Activated naive CD8-positive, alpha-beta T cell treated with anti-CD3 and anti-CD28 coated beads, Interleukin-2, amount 10 ng/mL, durations not matched to agents 7 days and 5 days (primary cell): ENCODE data around the gene INAFM1. TPM values are rescaled to one million over a fixed set of nuclear protein-coding genes. Genes with fewer than 3 reads are reported as not detected.

Experiments
- ATAC-seq: fragments of 150-1000 bp; cut with Tn5 transposase; one replicate; pipeline ENCODE4 v1.10.0; 2021; ENCODE audit warnings: low read depth, moderate library complexity
- POLR2A ChIA-PET: fragments of 350-600 bp; sonication (Branson Sonifier 250); formaldehyde crosslinking; loops from one replicate; lab custom pipeline; 2021; ENCODE audit warnings: antibody characterized with exemption; lab: Charles Lee
- DNase-seq: peaks from one replicate; pipeline ENCODE4 v3.0.0; 2021
- H3K27ac Mint-ChIP-seq: one replicate; pipeline ENCODE4 v1.8.0; 2022; ENCODE audit warnings: mild to moderate bottlenecking, mixed read lengths
- H3K27me3 Mint-ChIP-seq: one replicate; pipeline ENCODE4 v1.8.0; 2022; ENCODE audit warnings: mild to moderate bottlenecking, moderate library complexity, mixed read lengths
- H3K36me3 Mint-ChIP-seq: one replicate; pipeline ENCODE4 v1.8.0; 2021; ENCODE audit warnings: mild to moderate bottlenecking, mixed read lengths
- H3K4me1 Mint-ChIP-seq: one replicate; pipeline ENCODE4 v1.8.0; 2021; ENCODE audit warnings: mixed read lengths
- H3K4me3 Mint-ChIP-seq: one replicate; pipeline ENCODE4 v1.8.0; 2022; ENCODE audit warnings: mild to moderate bottlenecking, moderate library complexity, mixed read lengths
- H3K9me3 Mint-ChIP-seq: one replicate; pipeline ENCODE4 v1.8.0; 2021; ENCODE audit warnings: mixed read lengths
- total RNA-seq, 2 experiments: library from RNA; stranded (reverse); gene quantifications; one replicate each; pipeline ENCODE4 v1.2.3, GENCODE V29; 2021

INAFM1 gene
- 10 to 100 TPM; 14.2 to 15.4 TPM for total RNA-seq

- ATAC-seq = peak; percentile 69
- peak; percentile 100 for DNase-seq
- Mint-ChIP-seq H3K27ac (peak within 1 kb of the TSS; percentile 98), H3K4me3 (peak within 1 kb of the TSS; percentile 98), H3K36me3 (peaks cover 20% of the 10 kb centered on the region), H3K27me3 (no peaks in the 10 kb centered on the region), H3K4me1 (peaks cover 13% of the 10 kb centered on the region), H3K9me3 (no peaks in the 10 kb centered on the region)
- POLR2A ChIA-PET = interaction anchor here (0.6 to 2.8 kb wide), 26 partner anchors 9 to 1090 kb away, joined by 3 to 63 read pairs (median 4); partner anchors contain the start of genes CALM3, CCDC9, DHX34 and KPTN
These were observed at the start of gene INAFM1 for GRCh38 chr19:47274071-47274890. INAFM1 (plus strand) TSS chr19:47274885; CDS start chr19:47274920, 35 bp downstream.

DNA sequence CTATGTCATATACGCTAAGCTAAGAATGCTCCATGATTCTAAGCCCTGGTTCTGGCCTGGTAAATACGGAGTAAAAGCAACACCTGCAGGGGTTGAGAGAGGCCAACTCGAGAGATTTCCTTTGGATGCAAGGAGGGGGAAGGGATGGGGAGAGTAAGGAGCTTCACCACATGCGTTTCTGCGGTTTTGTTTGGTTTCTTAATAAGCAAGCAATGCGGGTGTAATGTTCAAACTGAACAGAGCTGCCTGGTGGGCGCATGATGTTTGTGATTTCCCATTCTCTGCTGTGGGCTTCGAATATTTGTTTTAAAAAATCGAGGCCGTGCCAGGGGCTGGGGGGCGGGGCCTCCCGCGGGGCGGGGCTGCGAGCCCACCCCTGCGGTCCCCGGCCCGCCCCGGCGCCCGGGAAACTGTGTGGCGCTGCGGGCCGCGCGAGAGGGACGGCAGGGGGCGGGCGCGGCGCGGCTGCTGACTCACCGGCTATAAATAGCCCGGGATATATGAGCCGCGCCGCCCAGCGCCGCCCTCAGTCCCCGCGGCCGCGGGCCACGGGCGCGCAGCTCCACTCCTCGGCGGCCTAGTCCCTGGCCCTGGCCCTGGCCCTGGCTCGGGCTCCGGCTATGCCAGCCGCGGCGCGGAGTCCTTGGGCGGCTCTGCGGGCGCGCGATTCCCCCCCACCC lies 48.8 kb upstream of the INAFM1 start:
- ATAC-seq (peak; percentile 69), DNase-seq (peak; percentile 94)
- H3K27me3 Mint-ChIP-seq = no peaks in the 10 kb centered on the region
- H3K4me3 Mint-ChIP-seq = peak overlapping the region; percentile 45
- H3K36me3 Mint-ChIP-seq = peaks cover 13% of the 10 kb centered on the region
- POLR2A ChIA-PET = interaction anchor here (0.6 to 3.7 kb wide), 26 partner anchors 9 to 203 kb away, joined by 3 to 99 read pairs (median 6); partner anchors contain the start of genes CCDC9, DHX34, INAFM1 and ZC3H4
- peak overlapping the region; percentile 69 for H3K27ac Mint-ChIP-seq
- no peaks in the 10 kb centered on the region for H3K9me3 Mint-ChIP-seq
- peaks cover 7% of the 10 kb centered on the region for H3K4me1 Mint-ChIP-seq

GRCh38 chr19:47226426-47227351 lies 48.0 kb upstream of the INAFM1 start:
- Mint-ChIP-seq H3K4me1 (peaks cover 12% of the 10 kb centered on the region), H3K36me3 (peaks cover 12% of the 10 kb centered on the region), H3K4me3 (peak overlapping the region; percentile 84), H3K27me3 (no peaks in the 10 kb centered on the region), H3K27ac (peak overlapping the region; percentile 89), H3K9me3 (no peaks in the 10 kb centered on the region)
- DNase-seq = peak; percentile 82
- POLR2A ChIA-PET = interaction anchor here (0.6 to 3.7 kb wide), 23 partner anchors 9 to 179 kb away, joined by 3 to 99 read pairs (median 6); partner anchors contain the start of genes CCDC9, INAFM1 and ZC3H4
- ATAC-seq = peak; percentile 12

GRCh38 chr19:47227352-47228167 lies 47.1 kb upstream of the INAFM1 start:
- Mint-ChIP-seq H3K4me1 (peaks cover 18% of the 10 kb centered on the region), H3K4me3 (peak overlapping the region; percentile 84), H3K36me3 (peaks cover 9% of the 10 kb centered on the region), H3K27ac (peak overlapping the region; percentile 89), H3K9me3 (no peaks in the 10 kb centered on the region), H3K27me3 (no peaks in the 10 kb centered on the region)
- DNase-seq = peak; percentile 71
- ATAC-seq = no peak
- POLR2A ChIA-PET = interaction anchor here (0.8 to 3.7 kb wide), 12 partner anchors 11 to 115 kb away, joined by 3 to 99 read pairs (median 22); partner anchors contain the start of genes CCDC9, INAFM1 and ZC3H4

DNA sequence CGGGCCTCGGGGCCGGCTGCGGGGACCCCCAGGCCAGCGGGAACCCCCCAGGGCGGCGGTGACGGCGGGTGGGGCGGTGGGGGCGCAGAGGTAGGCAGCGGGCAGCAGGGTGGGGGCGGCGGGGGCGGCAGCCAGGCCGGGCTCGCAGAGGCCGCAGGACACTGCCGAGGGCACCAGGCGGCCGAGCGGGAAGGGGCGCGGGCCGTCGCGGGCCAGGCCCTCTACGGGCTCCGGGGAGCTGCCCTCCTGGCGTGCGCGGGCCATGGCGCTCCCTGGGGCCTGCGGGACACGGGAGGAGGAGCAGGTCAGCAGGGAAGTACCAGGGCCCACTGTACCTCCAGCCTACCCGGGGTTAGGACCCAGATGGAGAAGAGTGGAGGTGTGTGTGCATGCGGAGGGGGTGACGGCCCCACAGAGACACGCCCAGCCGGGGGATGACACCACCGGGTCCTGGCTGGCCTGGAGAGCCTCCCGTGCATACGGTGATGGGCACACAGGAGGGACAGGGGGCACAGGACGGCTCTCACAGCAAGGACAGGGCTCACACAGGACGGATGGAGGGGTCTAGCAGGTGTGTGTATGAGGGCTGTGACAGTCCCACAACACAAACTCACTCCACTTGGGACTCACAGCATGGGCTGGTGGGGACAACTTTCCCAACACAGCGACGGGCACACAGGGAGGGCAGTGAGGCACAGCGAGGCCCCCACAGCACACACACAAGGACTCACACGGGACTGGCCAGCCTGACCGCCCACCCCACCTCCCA lies 46.3 kb upstream of the INAFM1 start:
- H3K27ac Mint-ChIP-seq = no peak overlapping the region
- H3K4me3 Mint-ChIP-seq = peak overlapping the region; percentile 84
- DNase-seq = peak; percentile 71
- peaks cover 22% of the 10 kb centered on the region for H3K4me1 Mint-ChIP-seq
- H3K9me3 Mint-ChIP-seq = no peaks in the 10 kb centered on the region
- H3K36me3 Mint-ChIP-seq = peaks cover 9% of the 10 kb centered on the region
- ATAC-seq = peak; percentile 7
- POLR2A ChIA-PET = interaction anchor here (0.8 to 3.7 kb wide), 5 partner anchors 16 to 69 kb away, joined by 3 to 99 read pairs (median 31); partner anchors contain the start of gene INAFM1
- no peaks in the 10 kb centered on the region for H3K27me3 Mint-ChIP-seq

GRCh38 chr19:47228937-47229675 lies 45.6 kb upstream of the INAFM1 start:
- ATAC-seq (no peak), DNase-seq (peak; percentile 58)
- Mint-ChIP-seq H3K27me3 (no peaks in the 10 kb centered on the region), H3K36me3 (peaks cover 6% of the 10 kb centered on the region), H3K27ac (no peak overlapping the region), H3K4me3 (no peak overlapping the region), H3K9me3 (no peaks in the 10 kb centered on the region), H3K4me1 (peaks cover 22% of the 10 kb centered on the region)
- POLR2A ChIA-PET = interaction anchor here (1.1 to 1.3 kb wide), 2 partner anchors 10 to 15 kb away, joined by 4 to 8 read pairs; no protein-coding TSS in a partner anchor

DNA sequence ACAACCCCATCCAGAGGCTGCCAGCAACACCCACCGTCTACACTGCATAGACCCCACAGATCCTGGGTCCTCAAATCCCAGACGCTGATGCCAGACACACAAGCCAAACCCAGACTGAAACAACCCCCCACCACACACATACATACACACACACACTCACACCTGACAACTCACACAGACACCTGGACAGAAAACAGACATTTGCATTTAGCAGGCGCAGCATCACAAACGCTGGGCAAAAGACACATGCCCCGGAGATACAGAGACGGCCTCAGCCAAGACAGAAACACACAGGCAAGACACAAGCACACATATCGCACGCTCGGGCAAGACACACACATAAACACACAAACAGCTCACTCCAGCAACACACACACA lies 45.0 kb upstream of the INAFM1 start:
- Mint-ChIP-seq H3K27ac (no peak overlapping the region), H3K27me3 (no peaks in the 10 kb centered on the region), H3K36me3 (peaks cover 6% of the 10 kb centered on the region), H3K4me1 (peaks cover 22% of the 10 kb centered on the region), H3K9me3 (no peaks in the 10 kb centered on the region), H3K4me3 (no peak overlapping the region)
- DNase-seq (peak; percentile 53), ATAC-seq (no peak)
- POLR2A ChIA-PET = interaction anchor here (1.1 to 1.3 kb wide), 2 partner anchors 9 to 15 kb away, joined by 4 to 8 read pairs; no protein-coding TSS in a partner anchor

GRCh38 chr19:47230054-47230920 lies 44.4 kb upstream of the INAFM1 start:
- POLR2A ChIA-PET = interaction anchor here (1.1 to 3.4 kb wide), 3 partner anchors 9 to 14 kb away, joined by 4 to 30 read pairs (median 8); no protein-coding TSS in a partner anchor
- Mint-ChIP-seq H3K36me3 (peaks cover 5% of the 10 kb centered on the region), H3K9me3 (no peaks in the 10 kb centered on the region), H3K4me1 (peaks cover 22% of the 10 kb centered on the region), H3K27ac (no peak overlapping the region), H3K4me3 (peak overlapping the region; percentile 44), H3K27me3 (no peaks in the 10 kb centered on the region)
- peak; percentile 4 for ATAC-seq
- peak; percentile 91 for DNase-seq

DNA sequence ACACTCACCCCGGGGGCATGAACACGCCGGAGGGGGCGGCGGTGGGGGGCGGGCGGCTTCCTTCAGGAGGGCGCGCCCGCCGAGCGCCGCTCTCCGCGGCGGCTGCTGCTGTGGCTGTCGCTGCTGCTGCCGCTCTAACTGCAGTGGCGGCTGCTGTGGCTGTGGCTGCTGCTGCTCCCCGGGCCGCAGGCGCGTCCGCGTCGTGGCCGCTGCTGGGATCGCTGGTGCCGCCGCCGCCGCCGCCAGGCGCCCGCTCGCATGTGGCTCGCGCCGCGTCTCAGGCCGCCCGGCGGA lies 43.8 kb upstream of the INAFM1 start, which contains the start of gene BBC3:
Gene BBC3 (minus strand): TSS at position 279 of the 294 bp plus-strand sequence. CDS start 2,768 bp downstream, outside the sequence.
- no peaks in the 10 kb centered on the region for H3K9me3 Mint-ChIP-seq
- DNase-seq = no peak
- peak within 1 kb of the TSS; percentile 85 for H3K27ac Mint-ChIP-seq
- peaks cover 17% of the 10 kb centered on the region for H3K4me1 Mint-ChIP-seq
- H3K4me3 Mint-ChIP-seq = peak within 1 kb of the TSS; percentile 78
- POLR2A ChIA-PET = interaction anchor here (3.4 kb wide), 1 partner anchor 13 kb away, joined by 30 read pairs; no protein-coding TSS in a partner anchor
- no peaks in the 10 kb centered on the region for H3K36me3 Mint-ChIP-seq
- peaks cover 4% of the 10 kb centered on the region for H3K27me3 Mint-ChIP-seq
- ATAC-seq = peak; percentile 0
